C4-2B (cell line): Measurements from ENCODE around the gene GUSB.
"Not testable (repeated sequence)": the region's sequence is repeated elsewhere in the genome, so short reads cannot be mapped to it uniquely, and the experiment has no call there.

ENCODE experiments used
- H3K27ac ChIP-seq: fragments of 450-650 bp; 2 replicates; pipeline ENCODE4 v1.5.1; 2017
- ZFX ChIP-seq: fragments of 450-650 bp; IDR thresholded peaks from 2 replicates; pipeline ENCODE4 v1.6.1; 2017
- TF ChIP-seq, protein P1 (sequence below): fragments of 450-650 bp; conservative IDR thresholded peaks from 2 replicates; pipeline ENCODE4 v1.5.1; 2017; ENCODE audit warnings: mild to moderate bottlenecking

Gene GUSB

DNA sequence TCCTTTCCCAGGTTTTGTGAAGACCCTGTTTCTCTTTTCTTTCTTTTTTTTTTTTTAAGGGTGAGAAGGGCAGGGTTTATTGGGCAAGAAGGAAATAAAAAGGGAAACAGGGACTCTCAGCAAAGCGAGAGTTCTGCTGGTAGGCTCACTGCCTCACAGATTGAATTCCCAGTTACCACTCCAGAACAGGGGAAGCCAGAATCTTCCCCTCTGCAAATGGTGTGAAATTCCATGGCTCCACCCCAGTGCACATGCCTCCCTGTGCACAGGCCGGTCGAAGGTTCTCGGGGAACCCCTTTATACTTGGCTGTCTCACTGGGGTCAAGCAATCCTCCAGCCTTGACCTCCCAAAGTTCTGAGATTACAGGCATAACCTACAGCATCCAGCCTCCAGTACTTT, 10.5 kb upstream of the GUSB start:
- no peak overlapping the region for H3K27ac ChIP-seq
- TF ChIP-seq ZFX, result no peak
- TF ChIP-seq, protein P1, sequence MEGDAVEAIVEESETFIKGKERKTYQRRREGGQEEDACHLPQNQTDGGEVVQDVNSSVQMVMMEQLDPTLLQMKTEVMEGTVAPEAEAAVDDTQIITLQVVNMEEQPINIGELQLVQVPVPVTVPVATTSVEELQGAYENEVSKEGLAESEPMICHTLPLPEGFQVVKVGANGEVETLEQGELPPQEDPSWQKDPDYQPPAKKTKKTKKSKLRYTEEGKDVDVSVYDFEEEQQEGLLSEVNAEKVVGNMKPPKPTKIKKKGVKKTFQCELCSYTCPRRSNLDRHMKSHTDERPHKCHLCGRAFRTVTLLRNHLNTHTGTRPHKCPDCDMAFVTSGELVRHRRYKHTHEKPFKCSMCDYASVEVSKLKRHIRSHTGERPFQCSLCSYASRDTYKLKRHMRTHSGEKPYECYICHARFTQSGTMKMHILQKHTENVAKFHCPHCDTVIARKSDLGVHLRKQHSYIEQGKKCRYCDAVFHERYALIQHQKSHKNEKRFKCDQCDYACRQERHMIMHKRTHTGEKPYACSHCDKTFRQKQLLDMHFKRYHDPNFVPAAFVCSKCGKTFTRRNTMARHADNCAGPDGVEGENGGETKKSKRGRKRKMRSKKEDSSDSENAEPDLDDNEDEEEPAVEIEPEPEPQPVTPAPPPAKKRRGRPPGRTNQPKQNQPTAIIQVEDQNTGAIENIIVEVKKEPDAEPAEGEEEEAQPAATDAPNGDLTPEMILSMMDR, result no peak

DNA sequence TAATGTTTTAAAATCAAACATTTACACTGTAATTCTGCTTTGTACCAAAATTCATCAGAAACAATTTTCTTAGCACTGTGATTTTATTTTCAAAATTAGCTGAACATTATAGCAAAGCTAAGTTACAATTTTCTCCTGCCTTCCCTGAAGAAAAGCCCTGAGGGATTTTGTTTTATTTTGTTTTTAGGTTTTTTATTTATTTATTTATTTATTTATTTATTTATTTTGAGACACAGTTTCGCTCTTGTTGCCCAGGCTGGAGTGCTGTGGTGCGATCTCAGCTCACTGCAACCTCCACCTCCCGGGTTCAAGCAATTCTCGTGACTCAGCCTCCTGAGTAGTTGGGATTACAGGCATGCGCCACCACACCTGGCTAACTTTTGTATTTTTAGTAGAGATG, 9.8 kb upstream of the GUSB start:
- H3K27ac ChIP-seq, result not testable (repeated sequence)

DNA sequence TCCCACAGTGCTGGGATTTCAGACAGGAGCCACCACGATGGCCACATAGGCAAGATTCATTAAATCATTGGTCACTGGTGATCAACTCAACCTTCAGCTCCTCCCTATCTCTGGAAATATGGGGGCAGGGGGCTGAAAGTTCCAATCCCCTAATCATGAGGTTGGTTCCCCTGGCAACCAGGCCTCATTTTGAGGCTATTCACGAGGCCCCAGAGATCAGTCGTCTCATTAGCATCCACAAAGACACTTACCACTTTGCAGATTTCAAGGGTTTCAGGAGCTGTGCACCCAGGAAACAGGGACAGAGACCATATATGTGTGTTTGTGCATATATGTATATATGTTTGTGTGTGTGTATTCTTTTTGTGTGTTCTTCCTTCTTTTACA, 7.7 kb upstream of the GUSB start:
- TF ChIP-seq, protein P1, result no peak
- no peak for TF ChIP-seq ZFX
- H3K27ac ChIP-seq, result no peak overlapping the region

DNA sequence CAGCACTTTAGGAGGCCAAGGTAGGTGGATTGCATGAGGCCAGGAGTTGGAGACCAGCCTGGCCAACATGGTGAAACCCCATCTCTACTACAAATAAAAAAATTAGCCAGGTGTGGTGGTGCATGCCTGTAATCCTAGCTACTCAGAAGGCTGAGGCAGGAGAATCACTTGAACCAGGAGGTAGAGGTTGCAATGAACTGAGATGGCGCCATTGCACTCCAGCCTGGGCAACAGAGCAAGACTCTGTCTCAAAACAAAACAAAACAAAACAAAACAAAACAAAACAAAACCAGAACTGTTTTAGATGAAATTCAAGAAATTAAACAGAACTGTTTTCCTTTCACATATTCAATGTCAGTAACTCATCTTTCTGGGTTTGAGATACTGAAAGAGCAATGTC, 6.5 kb upstream of the GUSB start:
- H3K27ac ChIP-seq, result not testable (repeated sequence)

DNA sequence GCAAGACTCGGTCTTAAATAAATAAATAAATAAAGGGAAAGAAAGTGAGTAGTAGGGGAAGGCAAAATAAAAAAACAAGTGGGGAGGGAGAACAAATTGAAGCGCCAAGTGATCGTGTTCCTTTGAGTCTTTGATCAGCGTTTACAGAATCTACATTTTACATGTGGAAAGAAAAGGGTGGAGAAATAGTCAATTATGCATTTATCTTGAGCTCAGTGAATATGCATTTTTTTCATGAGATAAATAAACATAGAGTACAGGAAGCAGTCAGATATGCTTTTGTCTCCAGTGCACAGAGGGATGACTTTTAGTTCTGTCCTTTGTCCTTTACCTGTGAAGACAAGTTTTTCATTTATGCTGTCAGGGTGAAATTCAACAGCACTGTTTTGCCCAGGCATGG, 6.1 kb upstream of the GUSB start:
- H3K27ac ChIP-seq, result no peak overlapping the region
- TF ChIP-seq, protein P1, result no peak
- TF ChIP-seq ZFX, result no peak

DNA sequence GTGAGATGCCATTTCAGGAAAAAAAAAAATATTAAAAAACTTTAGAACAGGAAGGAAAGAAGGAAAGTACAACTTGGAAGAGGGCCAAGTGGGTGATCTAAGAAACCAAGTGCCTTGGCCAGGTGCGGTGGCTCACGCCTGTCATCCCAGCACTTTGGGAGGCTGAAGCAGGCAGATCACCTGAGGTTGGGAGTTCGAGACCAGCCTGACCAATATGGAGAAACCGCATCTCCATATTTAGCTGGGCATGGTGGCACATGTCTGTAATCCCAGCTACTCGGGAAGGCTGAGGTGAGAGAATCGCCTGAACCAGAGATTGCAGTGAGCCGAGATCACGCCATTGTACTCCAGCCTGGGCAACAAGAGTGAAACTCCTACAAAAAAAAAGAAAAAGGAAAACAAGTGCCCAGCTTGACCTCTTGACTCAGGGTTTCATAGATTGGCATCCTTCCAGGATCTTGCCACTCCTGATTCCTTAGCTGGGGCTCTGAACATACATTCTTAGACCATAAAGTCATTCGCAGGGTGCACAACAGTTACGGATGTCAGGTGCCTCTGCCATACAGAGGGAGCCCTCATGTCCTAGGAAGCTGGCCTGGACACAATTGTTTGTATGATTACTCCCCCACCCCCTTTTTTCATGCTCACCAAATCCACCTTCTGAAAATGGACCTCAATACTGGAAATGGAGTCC, 2.1 kb upstream of the GUSB start:
- TF ChIP-seq, protein P1, result no peak
- TF ChIP-seq ZFX, result no peak
- H3K27ac ChIP-seq, result no peak overlapping the region

DNA sequence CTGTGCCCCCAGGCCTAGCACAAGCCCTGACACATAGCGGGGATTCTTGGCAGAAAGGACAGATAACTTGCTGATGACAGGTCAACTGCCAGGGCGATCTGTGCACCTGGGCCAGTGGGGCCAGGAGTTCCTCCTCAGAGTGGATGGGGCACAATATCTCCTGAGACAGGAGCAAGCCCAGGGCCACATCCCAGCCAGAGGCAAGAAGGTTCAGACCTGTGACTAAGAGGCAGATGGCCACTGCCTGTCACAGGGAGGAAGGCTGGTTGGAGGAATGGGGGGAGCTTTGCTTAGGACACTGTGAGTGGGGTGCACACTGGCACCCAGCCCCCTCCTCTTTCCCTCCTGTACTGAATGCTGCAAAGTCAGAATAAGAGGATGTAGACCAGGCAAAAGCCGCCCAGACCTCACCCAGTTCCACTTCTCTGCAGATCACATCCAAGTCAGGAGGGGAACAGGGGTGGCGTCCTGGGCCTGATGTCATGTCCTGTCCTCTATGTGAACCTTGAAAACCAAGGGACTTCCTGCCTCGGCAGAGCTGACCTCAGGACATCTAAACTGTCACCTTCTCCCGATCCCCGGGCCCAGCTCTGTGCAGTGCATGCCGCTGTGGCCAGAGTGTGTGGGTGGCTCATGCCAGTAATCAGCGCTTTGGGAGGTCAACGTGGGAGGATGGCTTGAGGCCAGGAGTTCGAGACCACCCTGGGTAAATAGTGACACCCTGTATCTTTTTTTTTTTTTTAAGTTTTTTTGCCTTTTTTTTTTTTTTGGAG, 1.3 kb downstream of the GUSB start:
- TF ChIP-seq ZFX, result no peak
- TF ChIP-seq, protein P1, result no peak
- peak overlapping the region; percentile 86 for H3K27ac ChIP-seq

DNA sequence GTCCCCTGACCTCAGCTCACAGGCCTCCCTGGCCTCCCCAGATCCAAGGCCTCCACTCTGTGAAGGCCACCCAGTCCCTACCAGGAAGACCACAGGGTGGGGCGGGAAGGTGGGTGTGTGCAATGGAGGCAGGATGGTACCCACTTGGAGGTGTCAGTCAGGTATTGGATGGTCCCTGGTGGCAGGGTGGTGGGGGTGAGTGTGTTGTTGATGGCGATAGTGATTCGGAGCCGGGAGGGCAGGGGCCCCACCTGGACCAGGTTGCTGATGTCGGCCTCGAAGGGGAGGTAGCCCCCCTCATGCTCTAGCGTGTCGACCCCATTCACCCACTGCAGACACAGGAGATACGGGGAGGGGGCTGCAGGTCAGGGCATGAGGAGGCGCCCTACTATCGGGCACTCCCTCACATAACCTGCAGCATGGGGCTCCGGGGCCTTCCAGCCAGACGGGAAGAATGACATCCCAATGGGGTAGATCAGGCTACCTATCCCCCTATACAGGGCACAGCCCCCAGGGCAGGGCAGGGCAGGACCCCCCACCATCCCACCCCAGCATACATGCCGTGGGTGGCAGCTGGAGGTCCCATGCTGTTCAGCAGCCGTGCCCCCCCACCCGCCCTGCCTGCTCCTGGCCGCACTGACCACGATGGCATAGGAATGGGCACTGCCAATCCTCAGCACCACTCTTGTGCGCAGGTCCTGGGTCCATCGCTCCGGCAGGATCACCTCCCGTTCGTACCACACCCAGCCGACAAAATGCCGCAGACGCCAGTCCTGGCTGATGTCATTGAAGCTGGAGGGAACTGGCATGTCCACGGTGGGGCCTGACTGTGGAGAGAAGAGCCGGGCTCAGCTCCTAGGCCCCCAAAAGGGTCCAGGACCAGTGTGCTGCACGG, 2.2 kb downstream of the GUSB start:
- TF ChIP-seq, protein P1, result no peak
- no peak for TF ChIP-seq ZFX
- H3K27ac ChIP-seq, result no peak overlapping the region; the same call in 1 of the 2 replicates
